ENCODE results near the gene SLC25A29.

SLC25A29 gene

GRCh38 chr14:100339766-100340422 is 33.6 kb upstream of the SLC25A29 start:
- DNase-seq (ENCODE audit: low read depth, low spot score): no peak
- no peak for TF ChIP-seq CTCF (IDR thresholded peaks at IDR 0.05; ENCODE audit: low read depth, low read length)
- in situ Hi-C loops (cut with HindIII; ENCODE audit: low sequenced_read_pairs): no loop called here

GRCh38 chr14:100336618-100337530 is 30.6 kb upstream of the SLC25A29 start:
- H3K4me3 ChIP-seq (ENCODE audit: low read depth, low read length): no peak overlapping the region
- no peak for DNase-seq (ENCODE audit: low read depth, low spot score)
- TF ChIP-seq CTCF (IDR thresholded peaks at IDR 0.05; ENCODE audit: low read depth, low read length): no peak
- in situ Hi-C loops (cut with HindIII; ENCODE audit: low sequenced_read_pairs): no loop called here

More at GRCh38 chr14:100339766-100340422, 33.6 kb upstream of the SLC25A29 start:
- no peak overlapping the region for H3K4me3 ChIP-seq (ENCODE audit: low read depth, low read length)

- no peak for TF ChIP-seq CTCF (IDR thresholded peaks at IDR 0.05; ENCODE audit: low read depth, low read length)
- no peak overlapping the region for H3K4me3 ChIP-seq (ENCODE audit: low read depth, low read length)
- in situ Hi-C loops (cut with HindIII; ENCODE audit: low sequenced_read_pairs): no loop called here
- DNase-seq (ENCODE audit: low read depth, low spot score): no peak
Measured at GRCh38 chr14:100334904-100335303, 28.7 kb upstream of the SLC25A29 start.

GRCh38 chr14:100333827-100334226 is 27.6 kb upstream of the SLC25A29 start:
- in situ Hi-C loops (cut with HindIII; ENCODE audit: low sequenced_read_pairs): no loop called here
- TF ChIP-seq CTCF (IDR thresholded peaks at IDR 0.05; ENCODE audit: low read depth, low read length): no peak
- no peak for DNase-seq (ENCODE audit: low read depth, low spot score)

GRCh38 chr14:100333311-100333710 is 27.1 kb upstream of the SLC25A29 start:
- H3K4me3 ChIP-seq (ENCODE audit: low read depth, low read length): no peak overlapping the region
- TF ChIP-seq CTCF (IDR thresholded peaks at IDR 0.05; ENCODE audit: low read depth, low read length): no peak
- no peak for DNase-seq (ENCODE audit: low read depth, low spot score)
- in situ Hi-C loops (cut with HindIII; ENCODE audit: low sequenced_read_pairs): no loop called here

More at GRCh38 chr14:100333827-100334226, 27.6 kb upstream of the SLC25A29 start:
- H3K4me3 ChIP-seq (ENCODE audit: low read depth, low read length): no peak overlapping the region

- TF ChIP-seq CTCF (IDR thresholded peaks at IDR 0.05; ENCODE audit: low read depth, low read length): no peak
- no peak overlapping the region for H3K4me3 ChIP-seq (ENCODE audit: low read depth, low read length)
- no peak for DNase-seq (ENCODE audit: low read depth, low spot score)
- in situ Hi-C loops (cut with HindIII; ENCODE audit: low sequenced_read_pairs): no loop called here
Measured at GRCh38 chr14:100332797-100333196, 26.6 kb upstream of the SLC25A29 start.

All from astrocyte of the spinal cord (primary cell).